ENCODE data around the gene ZNF490.
"Not testable (repeated sequence)": the region's sequence is repeated elsewhere in the genome, so short reads cannot be mapped to it uniquely, and the experiment has no call there.

- TF ChIP-seq CTCF, ZNF521 (tag by site-specific recombination; IDR thresholded peaks at IDR 0.05): not testable (repeated sequence)
Measured at GRCh38 chr19:12643716-12644115, 33.1 kb upstream of the ZNF490 start.
